Measurements from ENCODE around the gene ANGPT4.

ANGPT4 gene

GRCh38 chr20:957544-957943, 41.4 kb upstream of the ANGPT4 start:
- H3K27ac ChIP-seq = no peak overlapping the region
- no peak for TF ChIP-seq POLR2AphosphoS5 (IDR thresholded peaks at IDR 0.05; ENCODE audit: borderline replicate concordance, low read depth, low read length)
- TF ChIP-seq EZH2 (IDR thresholded peaks at IDR 0.05) = no peak
- TF ChIP-seq FOXP2 (optimal IDR thresholded peaks at IDR 0.05; ENCODE audit: control extremely low read depth, extremely low read length, insufficient read depth) = no peak
- H3K4me3 ChIP-seq = no peak overlapping the region
- H3K36me3 ChIP-seq (ENCODE audit: insufficient read depth, low read length) = no peaks in the 10 kb centered on the region
- no peak overlapping the region for H3K9ac ChIP-seq (ENCODE audit: insufficient read length)
- no peaks in the 10 kb centered on the region for H3K9me3 ChIP-seq (ENCODE audit: low read depth, low read length)
- DNase-seq (ENCODE audit: low read depth, low spot score) = no peak

GRCh38 chr20:956330-956951, 40.3 kb upstream of the ANGPT4 start:
- Histone ChIP-seq H3K9me3 (ENCODE audit: low read depth, low read length) (no peaks in the 10 kb centered on the region), H3K27ac (no peak overlapping the region)

GRCh38 chr20:955656-956055, 39.5 kb upstream of the ANGPT4 start:
- Histone ChIP-seq H3K27ac (no peak overlapping the region), H3K4me3 (no peak overlapping the region), H3K9ac (ENCODE audit: insufficient read length) (no peak overlapping the region), H3K36me3 (ENCODE audit: insufficient read depth, low read length) (no peaks in the 10 kb centered on the region), H3K9me3 (ENCODE audit: low read depth, low read length) (no peaks in the 10 kb centered on the region)
- DNase-seq (ENCODE audit: low read depth, low spot score) = no peak
- no peak for TF ChIP-seq EZH2 (IDR thresholded peaks at IDR 0.05)
- TF ChIP-seq POLR2AphosphoS5 (IDR thresholded peaks at IDR 0.05; ENCODE audit: borderline replicate concordance, low read depth, low read length) = no peak
- no peak for TF ChIP-seq FOXP2 (optimal IDR thresholded peaks at IDR 0.05; ENCODE audit: control extremely low read depth, extremely low read length, insufficient read depth)

More at GRCh38 chr20:956330-956951, 40.3 kb upstream of the ANGPT4 start:
- H3K9ac ChIP-seq (ENCODE audit: insufficient read length) = no peak overlapping the region
- H3K36me3 ChIP-seq (ENCODE audit: insufficient read depth, low read length) = no peaks in the 10 kb centered on the region
- no peak for DNase-seq (ENCODE audit: low read depth, low spot score)
- TF ChIP-seq EZH2 (IDR thresholded peaks at IDR 0.05) = no peak
- TF ChIP-seq POLR2AphosphoS5 (IDR thresholded peaks at IDR 0.05; ENCODE audit: borderline replicate concordance, low read depth, low read length) = no peak
- no peak for TF ChIP-seq FOXP2 (optimal IDR thresholded peaks at IDR 0.05; ENCODE audit: control extremely low read depth, extremely low read length, insufficient read depth)
- no peak overlapping the region for H3K4me3 ChIP-seq

GRCh38 chr20:955111-955510, 39.0 kb upstream of the ANGPT4 start:
- TF ChIP-seq EZH2 (IDR thresholded peaks at IDR 0.05) (no peak), POLR2AphosphoS5 (IDR thresholded peaks at IDR 0.05; ENCODE audit: borderline replicate concordance, low read depth, low read length) (no peak), FOXP2 (optimal IDR thresholded peaks at IDR 0.05; ENCODE audit: control extremely low read depth, extremely low read length, insufficient read depth) (no peak)
- Histone ChIP-seq H3K9me3 (ENCODE audit: low read depth, low read length) (no peaks in the 10 kb centered on the region), H3K27ac (no peak overlapping the region), H3K36me3 (ENCODE audit: insufficient read depth, low read length) (no peaks in the 10 kb centered on the region), H3K9ac (ENCODE audit: insufficient read length) (no peak overlapping the region), H3K4me3 (no peak overlapping the region)
- no peak for DNase-seq (ENCODE audit: low read depth, low spot score)

GRCh38 chr20:953742-954141, 37.6 kb upstream of the ANGPT4 start:
- H3K9ac ChIP-seq (ENCODE audit: insufficient read length) = no peak overlapping the region
- DNase-seq (ENCODE audit: low read depth, low spot score) = no peak
- no peak overlapping the region for H3K27ac ChIP-seq
- H3K36me3 ChIP-seq (ENCODE audit: insufficient read depth, low read length) = no peaks in the 10 kb centered on the region
- no peak overlapping the region for H3K4me3 ChIP-seq
- no peaks in the 10 kb centered on the region for H3K9me3 ChIP-seq (ENCODE audit: low read depth, low read length)
- TF ChIP-seq EZH2 (IDR thresholded peaks at IDR 0.05) = no peak
- no peak for TF ChIP-seq FOXP2 (optimal IDR thresholded peaks at IDR 0.05; ENCODE audit: control extremely low read depth, extremely low read length, insufficient read depth)
- TF ChIP-seq POLR2AphosphoS5 (IDR thresholded peaks at IDR 0.05; ENCODE audit: borderline replicate concordance, low read depth, low read length) = no peak

GRCh38 chr20:952196-952795, 36.2 kb upstream of the ANGPT4 start:
- no peak for TF ChIP-seq POLR2AphosphoS5 (IDR thresholded peaks at IDR 0.05; ENCODE audit: borderline replicate concordance, low read depth, low read length)
- TF ChIP-seq EZH2 (IDR thresholded peaks at IDR 0.05) = no peak
- TF ChIP-seq FOXP2 (optimal IDR thresholded peaks at IDR 0.05; ENCODE audit: control extremely low read depth, extremely low read length, insufficient read depth) = no peak
- Histone ChIP-seq H3K36me3 (ENCODE audit: insufficient read depth, low read length) (no peaks in the 10 kb centered on the region), H3K9ac (ENCODE audit: insufficient read length) (no peak overlapping the region), H3K9me3 (ENCODE audit: low read depth, low read length) (no peaks in the 10 kb centered on the region), H3K4me3 (no peak overlapping the region), H3K27ac (no peak overlapping the region)
- DNase-seq (ENCODE audit: low read depth, low spot score) = no peak

GRCh38 chr20:951384-952169, 35.4 kb upstream of the ANGPT4 start:
- no peak for DNase-seq (ENCODE audit: low read depth, low spot score)
- no peaks in the 10 kb centered on the region for H3K36me3 ChIP-seq (ENCODE audit: insufficient read depth, low read length)
- H3K9ac ChIP-seq (ENCODE audit: insufficient read length) = no peak overlapping the region
- no peak overlapping the region for H3K27ac ChIP-seq
- TF ChIP-seq FOXP2 (optimal IDR thresholded peaks at IDR 0.05; ENCODE audit: control extremely low read depth, extremely low read length, insufficient read depth) = no peak
- no peak overlapping the region for H3K4me3 ChIP-seq
- H3K9me3 ChIP-seq (ENCODE audit: low read depth, low read length) = no peaks in the 10 kb centered on the region

- TF ChIP-seq POLR2AphosphoS5 (IDR thresholded peaks at IDR 0.05; ENCODE audit: borderline replicate concordance, low read depth, low read length) (no peak), EZH2 (IDR thresholded peaks at IDR 0.05) (no peak), FOXP2 (optimal IDR thresholded peaks at IDR 0.05; ENCODE audit: control extremely low read depth, extremely low read length, insufficient read depth) (no peak)
- H3K9me3 ChIP-seq (ENCODE audit: low read depth, low read length) = no peaks in the 10 kb centered on the region
- no peak for DNase-seq (ENCODE audit: low read depth, low spot score)
- no peak overlapping the region for H3K4me3 ChIP-seq
- H3K9ac ChIP-seq (ENCODE audit: insufficient read length) = no peak overlapping the region
- no peaks in the 10 kb centered on the region for H3K36me3 ChIP-seq (ENCODE audit: insufficient read depth, low read length)
- H3K27ac ChIP-seq = no peak overlapping the region
These were observed 33.6 kb upstream of the ANGPT4 start for GRCh38 chr20:949717-950116.

Data from SK-N-MC (cell line).